Ascending aorta (tissue), 2 donors: ENCODE results near the gene ABHD4. TPM values are rescaled to one million over a fixed set of nuclear protein-coding genes. Genes with fewer than 3 reads are reported as not detected.

ENCODE experiments used
- DNase-seq, 2 donors: peaks; one replicate each; pipeline ENCODE4 v3.0.0-alpha.2; 2019; ENCODE audit warnings: low spot score in 2 of 2
- H3K27ac ChIP-seq, 2 donors: fragments of 200-600 bp; sonication (generic); one replicate each; pipeline ENCODE4 v1.5.1; 2016 to 2017; ENCODE audit warnings: mild to moderate bottlenecking in 1 of 2
- H3K27me3 ChIP-seq: fragments of 200-600 bp; sonication (generic); one replicate; pipeline ENCODE4 v1.5.1; 2017
- H3K36me3 ChIP-seq, 2 donors: fragments of 200-600 bp; sonication (generic); one replicate each; pipeline ENCODE4 v1.5.1; 2016
- H3K4me1 ChIP-seq, 2 donors: fragments of 200-600 bp; sonication (generic); one replicate each; pipeline ENCODE4 v1.5.1; 2016 to 2017; ENCODE audit warnings: mild to moderate bottlenecking in 1 of 2
- H3K4me3 ChIP-seq, 2 donors: fragments of 200-600 bp; sonication (generic); one replicate each; pipeline ENCODE4 v1.5.1; 2016 to 2017; ENCODE audit warnings: mild to moderate bottlenecking in 1 of 2
- H3K9me3 ChIP-seq, 2 donors: fragments of 200-600 bp; sonication (generic); one replicate each; pipeline ENCODE4 v1.5.1; 2016
- CTCF ChIP-seq, 3 experiments: fragments of 200-600 bp in 2 of 3; fragments of 450-650 bp in 1 of 3; sonication (generic) in 2 of 3; IDR thresholded peaks; one replicate each; pipeline ENCODE4 v1.5.1; 2016 to 2019; ENCODE audit warnings: antibody characterized with exemption in 3 of 3, mild to moderate bottlenecking in 1 of 3, moderate library complexity in 1 of 3
- intact Hi-C: fragments of 100-400 bp; cut with DNase I; formaldehyde crosslinking; loops from one replicate; pipeline ENCODE4 v1.15.1; 2023
- total RNA-seq: library from RNA; depleted of rRNA; stranded (reverse); fragments of >200 nt; gene quantifications from one replicate; pipeline ENCODE4 v1.1.0, GENCODE V29; 2016

Gene ABHD4
- total RNA-seq, 1 donor from 2014 or later, result 33.5 TPM

DNA sequence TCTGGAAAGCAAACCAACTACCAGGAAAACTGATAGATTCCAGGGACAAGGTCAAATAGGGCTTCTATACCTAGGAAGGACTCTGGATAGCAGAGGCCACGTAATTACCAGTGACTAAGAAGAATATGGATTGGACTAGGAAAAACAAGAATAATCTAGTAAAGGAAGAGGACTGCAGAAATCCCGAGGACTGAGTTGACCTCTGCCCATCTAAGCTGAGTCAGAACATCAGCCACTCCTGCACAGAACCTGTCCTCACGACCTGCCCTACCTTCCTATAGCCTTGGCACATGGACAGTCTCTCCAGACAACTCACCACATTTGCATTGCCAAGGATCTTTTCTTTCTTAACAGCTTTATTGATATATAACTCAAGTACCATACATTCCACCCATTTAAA lies 43.7 kb downstream of the ABHD4 start:
- Histone ChIP-seq H3K36me3 (no peaks in the 10 kb centered on the region), H3K27ac (no peak overlapping the region), H3K4me3 (no peak overlapping the region), H3K9me3 (no peaks in the 10 kb centered on the region), H3K27me3 (no peaks in the 10 kb centered on the region), H3K4me1 (no peaks in the 10 kb centered on the region)
- intact Hi-C loops, result no loop called here
- no peak for DNase-seq
- no peak for TF ChIP-seq CTCF (IDR thresholded peaks at IDR 0.05)

- Histone ChIP-seq H3K36me3 (no peaks in the 10 kb centered on the region), H3K4me3 (no peak within 1 kb of the TSS), H3K4me1 (no peaks in the 10 kb centered on the region), H3K27ac (no peak within 1 kb of the TSS), H3K27me3 (no peaks in the 10 kb centered on the region), H3K9me3 (no peaks in the 10 kb centered on the region)
- no peak for TF ChIP-seq CTCF (IDR thresholded peaks at IDR 0.05)
- intact Hi-C loops, result no loop called here
- no peak for DNase-seq
Measured at GRCh38 chr14:22644305-22644635, 46.2 kb downstream of the ABHD4 start, which contains the start of gene OR6J1. Gene OR6J1, minus strand, starts transcription at chr14:22644352. Its CDS starts 9,541 bp downstream, at chr14:22634811.

GRCh38 chr14:22646570-22647254 lies 48.6 kb downstream of the ABHD4 start:
- H3K4me1 ChIP-seq, result no peaks in the 10 kb centered on the region
- no peaks in the 10 kb centered on the region for H3K27me3 ChIP-seq
- DNase-seq, result no peak
- no peaks in the 10 kb centered on the region for H3K36me3 ChIP-seq
- H3K4me3 ChIP-seq, result no peak overlapping the region
- intact Hi-C loops, result no loop called here
- no peak for TF ChIP-seq CTCF (IDR thresholded peaks at IDR 0.05)
- no peak overlapping the region for H3K27ac ChIP-seq
- no peaks in the 10 kb centered on the region for H3K9me3 ChIP-seq

- Histone ChIP-seq H3K27me3 (no peaks in the 10 kb centered on the region), H3K27ac (no peak overlapping the region), H3K9me3 (no peaks in the 10 kb centered on the region), H3K4me1 (peaks cover 0 to 2% of the 10 kb centered on the region in 2 donors), H3K36me3 (no peaks in the 10 kb centered on the region), H3K4me3 (no peak overlapping the region)
- no peak for TF ChIP-seq CTCF (IDR thresholded peaks at IDR 0.05)
- DNase-seq, result peak in 1 of 2 donors; percentile 61
- intact Hi-C loops, result no loop called here
Measured at GRCh38 chr14:22648506-22648905, 50.4 kb downstream of the ABHD4 start.

DNA sequence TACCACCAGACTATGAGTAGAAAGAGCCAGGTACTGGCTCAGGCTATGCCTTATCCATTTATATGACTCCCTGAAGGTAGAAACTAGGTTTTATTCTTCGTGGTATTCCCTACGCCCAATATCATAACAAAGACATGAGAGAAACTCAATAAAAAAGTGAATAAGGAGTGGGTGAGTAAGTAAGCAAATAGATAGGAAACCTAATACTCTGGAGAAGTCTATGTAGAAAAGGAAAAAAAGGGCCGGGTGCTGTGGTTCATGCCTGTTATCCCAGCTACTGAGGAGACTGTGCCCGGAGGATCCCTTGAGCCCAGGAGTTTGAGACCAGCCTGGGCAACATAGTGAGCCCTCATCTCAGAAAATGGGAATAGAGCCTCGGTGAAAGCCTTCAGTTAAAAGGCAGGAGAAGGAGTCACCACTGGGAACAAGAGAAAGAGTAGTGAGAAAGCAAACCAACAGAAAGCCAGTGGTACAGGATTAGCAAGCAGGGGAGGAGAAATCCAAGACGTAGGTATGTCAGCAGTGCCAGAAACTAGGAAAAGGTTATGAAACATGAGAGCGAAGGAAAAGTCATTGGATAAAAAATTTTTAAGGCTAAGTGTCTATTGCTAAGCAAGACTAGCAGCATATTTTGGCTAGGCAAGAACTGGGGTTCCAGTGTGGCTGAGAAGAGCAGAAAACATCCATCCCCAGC lies 52.1 kb downstream of the ABHD4 start:
- TF ChIP-seq CTCF (IDR thresholded peaks at IDR 0.05), result no peak
- Histone ChIP-seq H3K4me1 (peaks cover 0 to 2% of the 10 kb centered on the region in 2 donors), H3K36me3 (no peaks in the 10 kb centered on the region), H3K27ac (no peak overlapping the region), H3K9me3 (no peaks in the 10 kb centered on the region), H3K27me3 (no peaks in the 10 kb centered on the region), H3K4me3 (no peak overlapping the region)
- intact Hi-C loops, result loop anchor here (5.0 to 10.0 kb wide), 2 partner anchors 93 to 265 kb away; no protein-coding TSS in a partner anchor
- peak in 1 of 2 donors; percentile 21 for DNase-seq
